ENCODE results near the gene NMT1.

The NMT1 gene

GRCh38 chr17:45060797-45061605, at the start of gene NMT1:
Gene NMT1 (plus strand): TSS chr17:45061317. CDS start chr17:45061330, 13 bp downstream.
- peak; percentile 90 for DNase-seq (ENCODE audit: low spot score)
- TF ChIP-seq CTCF (IDR thresholded peaks at IDR 0.05; ENCODE audit: extremely low read depth, insufficient read depth, missing control alignments): no peak
- in situ Hi-C loops (cut with MboI; ENCODE audit: low pct_unique_long_range_greater_than_20kb, low sequenced_read_pairs, unreplicated experiment): no loop called here

GRCh38 chr17:45011767-45012166, 49.4 kb upstream of the NMT1 start:
- TF ChIP-seq CTCF (IDR thresholded peaks at IDR 0.05; ENCODE audit: extremely low read depth, insufficient read depth, missing control alignments): no peak
- in situ Hi-C loops (cut with MboI; ENCODE audit: low pct_unique_long_range_greater_than_20kb, low sequenced_read_pairs, unreplicated experiment): loop anchor here (10.0 kb wide), 1 partner anchor 87 kb away; no protein-coding TSS in a partner anchor
- DNase-seq (ENCODE audit: low spot score): no peak

GRCh38 chr17:45013021-45013997, 47.8 kb upstream of the NMT1 start:
- TF ChIP-seq CTCF (IDR thresholded peaks at IDR 0.05; ENCODE audit: extremely low read depth, insufficient read depth, missing control alignments): no peak
- in situ Hi-C loops (cut with MboI; ENCODE audit: low pct_unique_long_range_greater_than_20kb, low sequenced_read_pairs, unreplicated experiment): loop anchor here (10.0 kb wide), 1 partner anchor 89 kb away; no protein-coding TSS in a partner anchor
- DNase-seq (ENCODE audit: low spot score): no peak

- in situ Hi-C loops (cut with MboI; ENCODE audit: low pct_unique_long_range_greater_than_20kb, low sequenced_read_pairs, unreplicated experiment): loop anchor here (10.0 kb wide), 1 partner anchor 91 kb away; no protein-coding TSS in a partner anchor
- no peak for DNase-seq (ENCODE audit: low spot score)
- TF ChIP-seq CTCF (IDR thresholded peaks at IDR 0.05; ENCODE audit: extremely low read depth, insufficient read depth, missing control alignments): no peak
Measured at GRCh38 chr17:45016237-45016636, 44.9 kb upstream of the NMT1 start.

- in situ Hi-C loops (cut with MboI; ENCODE audit: low pct_unique_long_range_greater_than_20kb, low sequenced_read_pairs, unreplicated experiment): loop anchor here (10.0 kb wide), 1 partner anchor 92 kb away; no protein-coding TSS in a partner anchor
- peak; percentile 43 for TF ChIP-seq CTCF (IDR thresholded peaks at IDR 0.05; ENCODE audit: extremely low read depth, insufficient read depth, missing control alignments)
- no peak for DNase-seq (ENCODE audit: low spot score)
Measured at GRCh38 chr17:45016823-45017222, 44.3 kb upstream of the NMT1 start.

- in situ Hi-C loops (cut with MboI; ENCODE audit: low pct_unique_long_range_greater_than_20kb, low sequenced_read_pairs, unreplicated experiment): loop anchor here (10.0 kb wide), 1 partner anchor 94 kb away; no protein-coding TSS in a partner anchor
- DNase-seq (ENCODE audit: low spot score): no peak
- no peak for TF ChIP-seq CTCF (IDR thresholded peaks at IDR 0.05; ENCODE audit: extremely low read depth, insufficient read depth, missing control alignments)
Measured at GRCh38 chr17:45018514-45018847, 42.6 kb upstream of the NMT1 start.

Measured in GM13977 (cell line).